ENCODE results near the gene CLEC10A. TPM values are rescaled to one million over a fixed set of nuclear protein-coding genes. Genes with fewer than 3 reads are reported as not detected.

CLEC10A gene
- total and polyA plus RNA-seq, 2 experiments from 2014 or later, result not detected

DNA sequence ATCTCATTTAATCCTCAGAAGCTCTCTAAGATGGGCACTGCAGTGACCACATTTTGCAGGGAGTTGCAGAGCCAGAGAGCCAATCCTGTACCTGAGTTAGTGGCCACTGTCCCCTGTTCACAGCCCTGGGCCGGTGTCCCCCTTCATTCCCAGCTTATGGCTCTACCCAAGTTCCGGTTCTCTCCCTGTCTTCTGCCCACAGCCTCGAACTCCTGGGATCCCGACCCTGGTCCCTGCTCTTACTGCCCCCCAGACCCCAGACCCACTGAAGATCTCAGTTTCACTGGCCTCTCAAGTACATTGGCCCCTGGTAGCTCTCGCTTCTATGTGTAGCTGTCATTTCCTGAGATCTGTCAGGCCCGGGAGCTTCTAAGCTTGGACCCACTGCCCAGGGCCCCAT lies 22.4 kb upstream of the CLEC10A start:
- H3K4me3 Mint-ChIP-seq, result no peak overlapping the region
- H3K36me3 Mint-ChIP-seq (ENCODE audit: low read depth), result no peaks in the 10 kb centered on the region; the same call in 2 of the 3 replicates

More for the DNA sequence above, 22.4 kb upstream of the CLEC10A start:
- Mint-ChIP-seq H3K9me3 (no peaks in the 10 kb centered on the region), H3K27me3 (ENCODE audit: insufficient read depth, low read depth, poor library complexity) (peaks cover 8% of the 10 kb centered on the region), H3K4me1 (peaks cover 2% of the 10 kb centered on the region; the same call in 2 of the 3 replicates), H3K27ac (no peak overlapping the region)
- Histone ChIP-seq H3K4me3 (no peak overlapping the region), H4K20me1 (replicated peaks; ENCODE audit: insufficient read depth) (no peaks in the 10 kb centered on the region; the same call in 1 of the 2 replicates), H3K9me2 (ENCODE audit: insufficient read depth) (no peaks in the 10 kb centered on the region), H3K27me3 (ENCODE audit: insufficient read depth) (peaks cover 44% of the 10 kb centered on the region), H3F3A (replicated peaks; ENCODE audit: low read depth) (no peaks in the 10 kb centered on the region), H3K36me3 (ENCODE audit: insufficient read depth) (no peaks in the 10 kb centered on the region), H3K79me2 (replicated peaks; ENCODE audit: insufficient read depth) (no peaks in the 10 kb centered on the region), H2AFZ (no peak overlapping the region), H3K4me2 (no peak overlapping the region), H3K27ac (ENCODE audit: low read depth) (no peak overlapping the region), H3K4me1 (ENCODE audit: insufficient read depth) (peaks cover 4% of the 10 kb centered on the region; the same call in 1 of the 2 replicates)
- ATAC-seq, result no peak
- DNase-seq (ENCODE audit: low spot score), result no peak
- no peak for TF ChIP-seq CTCF (conservative IDR thresholded peaks at IDR 0.05; ENCODE audit: low read depth in 2 of 2)
- TF ChIP-seq STAT1 (IDR thresholded peaks at IDR 0.05; ENCODE audit: unreplicated experiment), result no peak
- TF ChIP-seq ETS1 (IDR thresholded peaks at IDR 0.05), result no peak
- TF ChIP-seq, protein P1, sequence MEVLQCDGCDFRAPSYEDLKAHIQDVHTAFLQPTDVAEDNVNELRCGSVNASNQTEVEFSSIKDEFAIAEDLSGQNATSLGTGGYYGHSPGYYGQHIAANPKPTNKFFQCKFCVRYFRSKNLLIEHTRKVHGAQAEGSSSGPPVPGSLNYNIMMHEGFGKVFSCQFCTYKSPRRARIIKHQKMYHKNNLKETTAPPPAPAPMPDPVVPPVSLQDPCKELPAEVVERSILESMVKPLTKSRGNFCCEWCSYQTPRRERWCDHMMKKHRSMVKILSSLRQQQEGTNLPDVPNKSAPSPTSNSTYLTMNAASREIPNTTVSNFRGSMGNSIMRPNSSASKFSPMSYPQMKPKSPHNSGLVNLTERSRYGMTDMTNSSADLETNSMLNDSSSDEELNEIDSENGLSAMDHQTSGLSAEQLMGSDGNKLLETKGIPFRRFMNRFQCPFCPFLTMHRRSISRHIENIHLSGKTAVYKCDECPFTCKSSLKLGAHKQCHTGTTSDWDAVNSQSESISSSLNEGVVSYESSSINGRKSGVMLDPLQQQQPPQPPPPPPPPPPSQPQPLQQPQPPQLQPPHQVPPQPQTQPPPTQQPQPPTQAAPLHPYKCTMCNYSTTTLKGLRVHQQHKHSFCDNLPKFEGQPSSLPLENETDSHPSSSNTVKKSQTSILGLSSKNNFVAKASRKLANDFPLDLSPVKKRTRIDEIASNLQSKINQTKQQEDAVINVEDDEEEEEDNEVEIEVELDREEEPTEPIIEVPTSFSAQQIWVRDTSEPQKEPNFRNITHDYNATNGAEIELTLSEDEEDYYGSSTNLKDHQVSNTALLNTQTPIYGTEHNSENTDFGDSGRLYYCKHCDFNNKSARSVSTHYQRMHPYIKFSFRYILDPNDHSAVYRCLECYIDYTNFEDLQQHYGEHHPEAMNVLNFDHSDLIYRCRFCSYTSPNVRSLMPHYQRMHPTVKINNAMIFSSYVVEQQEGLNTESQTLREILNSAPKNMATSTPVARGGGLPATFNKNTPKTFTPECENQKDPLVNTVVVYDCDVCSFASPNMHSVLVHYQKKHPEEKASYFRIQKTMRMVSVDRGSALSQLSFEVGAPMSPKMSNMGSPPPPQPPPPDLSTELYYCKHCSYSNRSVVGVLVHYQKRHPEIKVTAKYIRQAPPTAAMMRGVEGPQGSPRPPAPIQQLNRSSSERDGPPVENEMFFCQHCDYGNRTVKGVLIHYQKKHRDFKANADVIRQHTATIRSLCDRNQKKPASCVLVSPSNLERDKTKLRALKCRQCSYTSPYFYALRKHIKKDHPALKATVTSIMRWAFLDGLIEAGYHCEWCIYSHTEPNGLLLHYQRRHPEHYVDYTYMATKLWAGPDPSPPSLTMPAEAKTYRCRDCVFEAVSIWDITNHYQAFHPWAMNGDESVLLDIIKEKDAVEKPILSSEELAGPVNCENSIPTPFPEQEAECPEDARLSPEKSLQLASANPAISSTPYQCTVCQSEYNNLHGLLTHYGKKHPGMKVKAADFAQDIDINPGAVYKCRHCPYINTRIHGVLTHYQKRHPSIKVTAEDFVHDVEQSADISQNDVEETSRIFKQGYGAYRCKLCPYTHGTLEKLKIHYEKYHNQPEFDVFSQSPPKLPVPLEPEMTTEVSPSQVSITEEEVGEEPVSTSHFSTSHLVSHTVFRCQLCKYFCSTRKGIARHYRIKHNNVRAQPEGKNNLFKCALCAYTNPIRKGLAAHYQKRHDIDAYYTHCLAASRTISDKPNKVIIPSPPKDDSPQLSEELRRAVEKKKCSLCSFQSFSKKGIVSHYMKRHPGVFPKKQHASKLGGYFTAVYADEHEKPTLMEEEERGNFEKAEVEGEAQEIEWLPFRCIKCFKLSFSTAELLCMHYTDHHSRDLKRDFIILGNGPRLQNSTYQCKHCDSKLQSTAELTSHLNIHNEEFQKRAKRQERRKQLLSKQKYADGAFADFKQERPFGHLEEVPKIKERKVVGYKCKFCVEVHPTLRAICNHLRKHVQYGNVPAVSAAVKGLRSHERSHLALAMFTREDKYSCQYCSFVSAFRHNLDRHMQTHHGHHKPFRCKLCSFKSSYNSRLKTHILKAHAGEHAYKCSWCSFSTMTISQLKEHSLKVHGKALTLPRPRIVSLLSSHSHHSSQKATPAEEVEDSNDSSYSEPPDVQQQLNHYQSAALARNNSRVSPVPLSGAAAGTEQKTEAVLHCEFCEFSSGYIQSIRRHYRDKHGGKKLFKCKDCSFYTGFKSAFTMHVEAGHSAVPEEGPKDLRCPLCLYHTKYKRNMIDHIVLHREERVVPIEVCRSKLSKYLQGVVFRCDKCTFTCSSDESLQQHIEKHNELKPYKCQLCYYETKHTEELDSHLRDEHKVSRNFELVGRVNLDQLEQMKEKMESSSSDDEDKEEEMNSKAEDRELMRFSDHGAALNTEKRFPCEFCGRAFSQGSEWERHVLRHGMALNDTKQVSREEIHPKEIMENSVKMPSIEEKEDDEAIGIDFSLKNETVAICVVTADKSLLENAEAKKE (CRISPR knock-in tag; IDR thresholded peaks at IDR 0.05), result no peak
- TF ChIP-seq REST (IDR thresholded peaks at IDR 0.05; ENCODE audit: unreplicated experiment), result no peak
- TF ChIP-seq JUNB (IDR thresholded peaks at IDR 0.05; ENCODE audit: unreplicated experiment), result no peak
- TF ChIP-seq EZH2 (IDR thresholded peaks at IDR 0.05; ENCODE audit: low read depth, unreplicated experiment), result no peak
- TF ChIP-seq CREB1 (CRISPR knock-in tag; IDR thresholded peaks at IDR 0.05; ENCODE audit: low read depth), result no peak
- TF ChIP-seq ZNF114 (CRISPR knock-in tag; IDR thresholded peaks at IDR 0.05), result no peak
- no peak for TF ChIP-seq EZH2phosphoT487 (IDR thresholded peaks at IDR 0.05; ENCODE audit: unreplicated experiment)

Measured in GM23338 (cell line).